ENCODE results near the gene LMOD3.

Gene LMOD3

GRCh38 chr3:69090021-69090420 lies 32.4 kb downstream of the LMOD3 start:
- Mint-ChIP-seq H3K27me3 (ENCODE audit: low read depth, poor library complexity) (peaks cover 2% of the 10 kb centered on the region), H3K27ac (no peak overlapping the region), H3K4me3 (no peak overlapping the region), H3K9me3 (no peaks in the 10 kb centered on the region), H3K4me1 (peaks cover 58% of the 10 kb centered on the region), H3K36me3 (ENCODE audit: low read depth) (peaks cover 14% of the 10 kb centered on the region)
- no peak for DNase-seq
- TF ChIP-seq, protein P1, sequence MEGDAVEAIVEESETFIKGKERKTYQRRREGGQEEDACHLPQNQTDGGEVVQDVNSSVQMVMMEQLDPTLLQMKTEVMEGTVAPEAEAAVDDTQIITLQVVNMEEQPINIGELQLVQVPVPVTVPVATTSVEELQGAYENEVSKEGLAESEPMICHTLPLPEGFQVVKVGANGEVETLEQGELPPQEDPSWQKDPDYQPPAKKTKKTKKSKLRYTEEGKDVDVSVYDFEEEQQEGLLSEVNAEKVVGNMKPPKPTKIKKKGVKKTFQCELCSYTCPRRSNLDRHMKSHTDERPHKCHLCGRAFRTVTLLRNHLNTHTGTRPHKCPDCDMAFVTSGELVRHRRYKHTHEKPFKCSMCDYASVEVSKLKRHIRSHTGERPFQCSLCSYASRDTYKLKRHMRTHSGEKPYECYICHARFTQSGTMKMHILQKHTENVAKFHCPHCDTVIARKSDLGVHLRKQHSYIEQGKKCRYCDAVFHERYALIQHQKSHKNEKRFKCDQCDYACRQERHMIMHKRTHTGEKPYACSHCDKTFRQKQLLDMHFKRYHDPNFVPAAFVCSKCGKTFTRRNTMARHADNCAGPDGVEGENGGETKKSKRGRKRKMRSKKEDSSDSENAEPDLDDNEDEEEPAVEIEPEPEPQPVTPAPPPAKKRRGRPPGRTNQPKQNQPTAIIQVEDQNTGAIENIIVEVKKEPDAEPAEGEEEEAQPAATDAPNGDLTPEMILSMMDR (IDR thresholded peaks at IDR 0.05), result no peak

DNA sequence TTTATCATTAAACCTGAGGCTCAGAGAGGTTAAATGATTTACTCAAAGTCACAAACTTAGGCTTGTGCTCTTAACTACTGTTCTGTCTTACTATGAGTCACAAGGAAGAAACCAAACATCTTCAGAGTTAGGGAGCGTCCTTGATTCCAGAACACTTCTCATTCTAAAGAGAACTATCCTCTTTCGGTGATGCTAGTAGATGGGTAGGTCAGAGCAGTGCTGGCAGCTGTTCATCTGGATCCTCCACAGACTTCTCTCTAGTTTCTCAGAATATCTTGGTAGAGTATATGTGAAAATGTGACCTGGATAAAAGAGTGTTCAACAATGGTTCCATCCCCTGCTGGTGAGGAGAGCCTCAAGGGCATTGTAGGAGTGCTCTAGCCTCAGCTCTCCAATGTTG lies 34.3 kb downstream of the LMOD3 start:
- H3K4me3 Mint-ChIP-seq, result no peak overlapping the region
- H3K27me3 Mint-ChIP-seq (ENCODE audit: low read depth, poor library complexity), result peaks cover 2% of the 10 kb centered on the region
- H3K36me3 Mint-ChIP-seq (ENCODE audit: low read depth), result peaks cover 14% of the 10 kb centered on the region
- no peak for DNase-seq
- TF ChIP-seq, protein P1 (IDR thresholded peaks at IDR 0.05), result no peak
- peak overlapping the region; percentile 50 for H3K27ac Mint-ChIP-seq
- H3K4me1 Mint-ChIP-seq, result peaks cover 66% of the 10 kb centered on the region
- no peaks in the 10 kb centered on the region for H3K9me3 Mint-ChIP-seq

- H3K36me3 Mint-ChIP-seq (ENCODE audit: low read depth), result peaks cover 14% of the 10 kb centered on the region
- no peak overlapping the region for H3K4me3 Mint-ChIP-seq
- peaks cover 2% of the 10 kb centered on the region for H3K27me3 Mint-ChIP-seq (ENCODE audit: low read depth, poor library complexity)
These were observed 35.2 kb downstream of the LMOD3 start for GRCh38 chr3:69087030-69087791.

GRCh38 chr3:69085833-69086722 lies 36.3 kb downstream of the LMOD3 start:
- Mint-ChIP-seq H3K4me3 (peak overlapping the region; percentile 95), H3K27me3 (ENCODE audit: low read depth, poor library complexity) (peaks cover 2% of the 10 kb centered on the region), H3K36me3 (ENCODE audit: low read depth) (peaks cover 14% of the 10 kb centered on the region), H3K9me3 (no peaks in the 10 kb centered on the region), H3K27ac (peak overlapping the region; percentile 17), H3K4me1 (peaks cover 68% of the 10 kb centered on the region)
- no peak for DNase-seq
- TF ChIP-seq, protein P1 (IDR thresholded peaks at IDR 0.05), result no peak

More at GRCh38 chr3:69087030-69087791, 35.2 kb downstream of the LMOD3 start:
- DNase-seq, result no peak
- TF ChIP-seq, protein P1 (IDR thresholded peaks at IDR 0.05), result no peak
- Mint-ChIP-seq H3K9me3 (no peaks in the 10 kb centered on the region), H3K4me1 (peaks cover 67% of the 10 kb centered on the region), H3K27ac (no peak overlapping the region)

- DNase-seq, result peak; percentile 28
These were observed 37.1 kb downstream of the LMOD3 start for GRCh38 chr3:69085168-69085832.

More at GRCh38 chr3:69085168-69085832, 37.1 kb downstream of the LMOD3 start:
- Mint-ChIP-seq H3K4me3 (peak overlapping the region; percentile 95), H3K4me1 (peaks cover 70% of the 10 kb centered on the region), H3K27ac (no peak overlapping the region), H3K36me3 (ENCODE audit: low read depth) (peaks cover 10% of the 10 kb centered on the region), H3K27me3 (ENCODE audit: low read depth, poor library complexity) (peaks cover 2% of the 10 kb centered on the region), H3K9me3 (no peaks in the 10 kb centered on the region)
- TF ChIP-seq, protein P1 (IDR thresholded peaks at IDR 0.05), result no peak

Data from nephron progenitor cell (in vitro differentiated cells).